Mucosa of stomach (tissue), 1 donor: ENCODE data around the gene CDC25B.

ENCODE experiments used
- H3K27me3 ChIP-seq: one replicate; pipeline ENCODE4 v1.7.0; 2013; ENCODE audit warnings: mild to moderate bottlenecking, low read length; ENCODE audit not compliant: control insufficient read depth, insufficient read depth
- H3K36me3 ChIP-seq: one replicate; pipeline ENCODE4 v1.7.0; 2013; ENCODE audit warnings: low read length; ENCODE audit not compliant: control insufficient read depth, insufficient read depth
- H3K4me1 ChIP-seq: one replicate; pipeline ENCODE4 v1.7.0; 2013; ENCODE audit warnings: mild to moderate bottlenecking, low read length; ENCODE audit not compliant: control insufficient read depth, insufficient read depth
- H3K4me3 ChIP-seq: one replicate; pipeline ENCODE4 v1.7.0; 2013; ENCODE audit warnings: low read length
- H3K9ac ChIP-seq: one replicate; pipeline ENCODE4 v1.7.0; 2013; ENCODE audit warnings: mild to moderate bottlenecking, low read length, moderate library complexity
- H3K9me3 ChIP-seq: one replicate; pipeline ENCODE4 v1.7.0; 2013; ENCODE audit warnings: mild to moderate bottlenecking, low read length, moderate library complexity; ENCODE audit not compliant: control insufficient read depth
- donor health status: Pancreatic carcinoma.

CDC25B gene

DNA sequence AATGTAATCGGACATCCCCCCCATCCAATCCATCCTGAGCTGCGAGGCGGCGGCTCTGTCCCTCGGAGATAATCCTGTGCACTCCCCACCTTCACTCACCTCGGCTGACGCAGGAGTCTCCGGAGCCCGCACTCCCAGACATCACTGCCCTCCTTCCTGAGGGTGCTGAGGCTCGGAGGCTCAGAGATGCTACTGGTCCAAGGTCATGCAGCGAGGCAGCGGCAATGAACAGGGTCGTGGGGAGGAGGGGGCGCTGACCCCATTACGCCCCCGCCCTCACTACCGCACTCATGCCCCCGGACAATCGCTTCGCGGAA lies 29.0 kb upstream of the CDC25B start:
- H3K9me3 ChIP-seq, result no peaks in the 10 kb centered on the region
- H3K9ac ChIP-seq, result peak overlapping the region; percentile 68
- peaks cover 30% of the 10 kb centered on the region for H3K4me1 ChIP-seq

DNA sequence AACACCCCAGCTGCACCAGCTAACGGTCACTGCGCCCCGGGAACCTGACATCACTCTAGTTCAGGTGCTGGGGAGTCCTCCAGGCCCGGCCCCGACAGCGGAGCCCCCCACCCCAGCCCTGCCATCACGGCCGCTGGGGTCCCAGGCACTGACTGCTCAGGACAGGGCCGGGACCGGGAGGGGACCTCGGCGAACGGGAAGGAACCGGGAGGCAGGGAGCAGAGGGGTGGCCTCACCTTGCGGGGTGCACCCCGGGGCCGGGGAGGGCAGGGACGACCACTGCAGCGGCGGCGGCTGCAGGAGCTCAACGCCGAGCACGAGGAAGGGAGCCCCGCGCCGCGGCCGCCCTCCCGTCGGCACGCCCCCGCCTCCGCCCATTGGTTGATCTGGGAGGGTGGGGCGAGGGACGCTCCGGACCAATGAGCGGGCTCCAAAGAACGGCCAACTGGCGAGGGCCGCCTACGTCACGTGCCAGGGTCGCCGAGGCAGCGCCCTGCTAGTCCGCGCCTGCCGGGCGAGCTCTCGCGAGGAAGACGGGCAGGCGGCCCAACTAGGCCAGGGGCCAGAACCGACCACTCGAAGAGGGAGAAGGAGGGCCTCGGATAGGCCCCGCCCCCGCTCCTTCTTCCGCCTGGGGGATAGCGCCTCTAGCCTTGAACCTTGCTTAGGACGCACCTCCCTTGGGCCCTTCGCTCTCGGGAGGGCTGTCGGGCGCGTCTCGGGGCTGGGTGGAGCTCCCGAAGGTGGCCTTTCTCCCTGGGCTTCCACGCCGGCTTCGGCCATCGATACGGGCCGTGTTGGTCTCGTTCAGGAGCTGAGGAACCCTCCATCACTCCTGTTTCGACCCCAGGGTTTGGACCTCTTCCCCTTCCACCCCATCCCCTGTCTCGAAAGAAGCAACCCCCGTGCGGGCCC lies 28.4 kb upstream of the CDC25B start, which contains the start of gene ADISSP:
TSS of gene ADISSP (minus strand) at position 327 of the 915 bp plus-strand sequence. CDS start 7,653 bp downstream, outside the sequence.
- Histone ChIP-seq H3K9ac (peak within 1 kb of the TSS; percentile 90), H3K4me3 (peak within 1 kb of the TSS; percentile 77), H3K27me3 (no peaks in the 10 kb centered on the region), H3K9me3 (no peaks in the 10 kb centered on the region), H3K4me1 (peaks cover 30% of the 10 kb centered on the region), H3K36me3 (no peaks in the 10 kb centered on the region)

More for the DNA sequence above, 29.0 kb upstream of the CDC25B start:
- Histone ChIP-seq H3K27me3 (no peaks in the 10 kb centered on the region), H3K4me3 (peak overlapping the region; percentile 51), H3K36me3 (no peaks in the 10 kb centered on the region)

DNA sequence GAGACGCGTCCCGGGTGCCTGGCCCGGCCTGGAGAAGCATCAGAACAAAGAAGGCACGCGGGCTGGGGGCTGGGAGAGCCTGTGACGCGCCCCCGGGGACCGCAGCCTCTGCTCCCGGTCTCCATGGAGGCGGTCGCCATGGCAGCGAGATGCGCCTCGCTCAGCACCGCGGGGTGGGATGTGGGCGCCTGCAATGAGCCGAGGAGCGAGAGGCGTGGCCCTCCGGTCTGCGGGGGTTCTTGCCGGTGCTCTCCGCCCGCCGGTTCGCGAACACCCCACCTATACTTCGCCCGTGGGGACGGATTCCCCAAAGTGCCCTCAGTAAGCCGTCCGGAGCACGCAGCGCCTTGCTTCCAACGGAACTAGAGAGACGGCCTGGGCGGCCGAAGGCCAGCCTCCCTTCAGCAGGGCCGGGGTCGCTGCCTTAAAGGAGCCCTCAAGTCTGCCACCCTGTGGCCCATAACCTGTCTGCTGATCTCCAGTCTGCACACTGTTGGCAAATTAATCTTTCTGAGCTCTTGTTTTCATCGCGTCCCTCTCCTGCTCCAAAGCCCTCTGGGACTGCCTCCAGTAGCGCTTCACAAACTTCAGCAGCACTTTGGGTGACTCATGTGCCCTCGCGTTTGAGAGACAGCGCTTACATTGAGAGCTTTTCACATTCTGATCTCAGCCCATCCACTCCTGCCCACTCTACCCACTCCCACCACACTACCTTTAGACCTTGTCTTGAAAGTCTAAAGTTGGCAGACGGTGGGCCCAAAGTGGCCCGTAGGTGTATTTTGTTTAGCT lies 27.6 kb upstream of the CDC25B start:
- peak overlapping the region; percentile 77 for H3K4me3 ChIP-seq
- H3K9me3 ChIP-seq, result no peaks in the 10 kb centered on the region
- no peaks in the 10 kb centered on the region for H3K36me3 ChIP-seq
- H3K9ac ChIP-seq, result peak overlapping the region; percentile 90
- no peaks in the 10 kb centered on the region for H3K27me3 ChIP-seq
- H3K4me1 ChIP-seq, result peaks cover 30% of the 10 kb centered on the region

DNA sequence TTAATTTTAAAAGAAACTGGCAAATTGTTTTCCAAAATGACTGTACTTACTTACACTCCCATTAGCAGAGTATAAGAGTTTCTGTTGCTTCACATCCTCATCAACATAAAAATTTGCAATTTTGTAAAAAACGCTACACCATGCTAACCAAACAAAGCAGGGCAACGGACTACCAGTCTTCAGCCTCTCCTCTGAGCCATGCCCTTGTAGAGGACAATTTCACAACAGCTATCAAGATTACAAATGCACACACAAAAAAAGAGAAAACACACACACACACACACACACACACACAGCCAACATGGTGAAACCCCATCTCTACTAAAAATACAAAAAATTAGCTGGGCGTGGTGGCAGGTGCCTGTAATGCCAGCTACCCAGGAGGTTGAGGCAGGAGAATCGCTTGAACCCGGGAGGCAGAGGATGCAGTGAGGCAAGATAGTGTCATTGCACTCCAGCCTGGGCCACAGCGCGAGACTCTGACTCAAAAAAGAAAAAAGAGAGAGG lies 24.5 kb upstream of the CDC25B start:
- Histone ChIP-seq H3K36me3 (no peaks in the 10 kb centered on the region), H3K9ac (no peak overlapping the region), H3K27me3 (no peaks in the 10 kb centered on the region), H3K4me3 (no peak overlapping the region), H3K9me3 (no peaks in the 10 kb centered on the region), H3K4me1 (peaks cover 17% of the 10 kb centered on the region)

DNA sequence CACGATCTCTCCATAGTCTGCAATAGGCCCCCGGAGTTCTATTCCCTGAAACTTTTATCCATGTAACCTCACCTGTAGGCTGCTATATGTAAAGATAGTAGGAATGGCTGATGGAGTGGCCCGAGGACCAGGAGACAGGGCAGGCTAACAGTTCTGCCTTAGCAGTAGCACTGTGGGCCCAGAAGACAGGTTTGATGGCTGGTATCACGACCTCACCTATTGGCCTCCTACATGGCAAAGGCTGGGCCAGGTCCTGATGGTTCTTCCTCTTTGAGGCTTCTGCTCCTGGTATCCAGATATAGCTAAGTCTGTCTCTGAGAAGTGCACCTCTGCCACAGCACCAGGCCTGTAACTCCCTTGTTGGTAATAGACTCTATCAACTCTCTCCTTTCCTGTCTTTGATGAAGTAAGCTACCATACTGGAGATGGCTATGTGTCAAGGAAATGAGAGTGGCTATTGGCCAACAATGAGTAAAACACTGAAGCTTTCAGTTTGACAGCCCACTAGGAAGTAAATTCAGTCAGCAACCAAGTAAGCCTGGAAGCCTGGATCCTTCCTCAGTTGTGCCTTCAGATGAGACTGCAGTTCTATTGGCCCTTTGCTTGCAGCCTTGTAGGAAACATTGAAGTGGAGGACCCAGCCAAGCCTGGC lies 20.5 kb upstream of the CDC25B start:
- Histone ChIP-seq H3K36me3 (no peaks in the 10 kb centered on the region), H3K4me1 (peaks cover 18% of the 10 kb centered on the region), H3K4me3 (no peak overlapping the region), H3K27me3 (peaks cover 28% of the 10 kb centered on the region), H3K9me3 (no peaks in the 10 kb centered on the region), H3K9ac (no peak overlapping the region)

DNA sequence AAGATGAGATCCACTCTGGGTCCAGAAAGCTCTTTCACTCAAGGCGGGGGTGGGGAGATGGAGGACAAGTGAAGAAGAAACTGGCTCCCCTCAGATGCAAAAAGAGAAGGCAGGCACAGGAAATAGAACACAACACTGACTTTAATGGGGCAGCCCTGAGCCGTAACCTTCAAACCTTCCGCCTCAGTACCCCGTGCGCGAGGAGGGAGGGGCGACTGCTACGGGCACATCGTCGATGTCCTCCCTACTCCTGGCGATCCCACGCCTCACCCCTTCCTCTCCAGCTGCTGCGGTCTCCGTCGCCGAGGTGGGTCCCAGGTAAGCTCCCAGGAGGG lies 18.8 kb upstream of the CDC25B start:
- H3K4me3 ChIP-seq, result peak overlapping the region; percentile 49
- no peaks in the 10 kb centered on the region for H3K9me3 ChIP-seq
- H3K36me3 ChIP-seq, result no peaks in the 10 kb centered on the region
- H3K4me1 ChIP-seq, result peaks cover 22% of the 10 kb centered on the region
- peaks cover 28% of the 10 kb centered on the region for H3K27me3 ChIP-seq
- peak overlapping the region; percentile 54 for H3K9ac ChIP-seq

DNA sequence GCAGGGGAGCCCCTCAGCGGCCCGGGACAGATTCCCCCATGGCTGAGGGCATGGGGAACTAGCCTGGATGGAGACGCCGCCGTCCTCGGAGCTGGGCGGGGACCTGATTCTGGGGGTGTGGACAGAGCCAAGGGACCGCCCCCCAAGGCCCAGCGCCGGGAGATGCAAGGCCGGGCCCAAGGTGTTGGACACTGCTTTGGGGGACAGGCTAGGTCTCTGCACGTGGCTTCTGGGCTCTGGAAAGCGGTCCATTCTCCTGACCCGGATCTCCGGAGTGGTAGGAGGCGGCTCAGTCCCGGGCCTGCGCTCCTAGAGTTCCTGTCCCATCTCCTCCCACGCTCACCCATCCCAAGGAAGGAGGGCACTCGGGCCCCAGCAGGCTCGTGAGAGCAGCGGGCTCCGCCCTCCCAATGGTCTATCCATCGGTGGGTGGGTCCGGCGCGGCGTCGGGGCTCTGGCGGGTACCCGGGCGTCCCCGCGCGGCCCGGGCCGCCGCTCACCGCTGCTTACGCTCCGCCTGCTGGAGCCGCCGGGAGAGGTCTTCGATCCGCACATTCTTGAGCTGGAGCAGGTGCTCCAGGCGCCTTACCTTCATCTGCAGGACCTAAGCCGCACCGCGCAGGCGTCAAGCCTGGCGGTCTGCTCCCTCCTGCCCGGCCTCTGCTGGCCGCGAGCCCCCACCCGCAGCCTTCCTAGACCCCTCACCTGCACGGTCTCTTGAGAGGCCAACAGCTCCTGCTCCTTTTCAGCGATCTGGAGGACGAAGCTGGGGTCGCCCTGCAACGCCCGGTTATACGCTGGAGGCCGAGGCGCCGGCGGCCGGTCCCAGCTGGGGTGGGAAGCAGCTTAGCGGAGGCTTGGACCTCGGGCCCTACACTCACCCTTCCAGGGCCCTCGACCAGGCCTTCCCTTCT lies 18.1 kb upstream of the CDC25B start:
- Histone ChIP-seq H3K9ac (peak overlapping the region; percentile 54), H3K9me3 (no peaks in the 10 kb centered on the region), H3K4me1 (peaks cover 22% of the 10 kb centered on the region), H3K36me3 (no peaks in the 10 kb centered on the region), H3K4me3 (peak overlapping the region; percentile 49), H3K27me3 (peaks cover 28% of the 10 kb centered on the region)

DNA sequence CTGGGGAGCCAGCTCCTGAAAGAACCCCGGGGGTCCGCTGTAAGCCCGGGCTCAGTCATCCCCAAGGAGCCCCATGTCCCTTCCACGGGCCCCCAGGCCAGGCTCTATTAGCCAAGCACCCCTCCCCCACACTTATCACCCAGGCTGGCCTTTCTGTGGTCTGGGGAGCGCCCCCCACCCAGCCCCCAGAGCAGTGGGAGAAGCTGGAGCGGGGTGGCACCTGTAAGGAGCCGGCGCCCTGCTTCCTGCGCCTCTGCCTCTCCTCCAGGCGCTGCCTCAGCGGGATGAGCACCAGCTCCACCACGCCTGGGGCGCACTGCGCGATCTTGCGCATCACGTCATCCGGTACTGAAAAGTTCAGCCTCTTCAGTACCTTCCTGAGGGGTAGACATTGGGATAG lies 17.1 kb upstream of the CDC25B start:
- no peak overlapping the region for H3K4me3 ChIP-seq
- H3K9me3 ChIP-seq, result no peaks in the 10 kb centered on the region
- peaks cover 32% of the 10 kb centered on the region for H3K4me1 ChIP-seq
- no peaks in the 10 kb centered on the region for H3K36me3 ChIP-seq
- no peak overlapping the region for H3K9ac ChIP-seq
- peaks cover 28% of the 10 kb centered on the region for H3K27me3 ChIP-seq

DNA sequence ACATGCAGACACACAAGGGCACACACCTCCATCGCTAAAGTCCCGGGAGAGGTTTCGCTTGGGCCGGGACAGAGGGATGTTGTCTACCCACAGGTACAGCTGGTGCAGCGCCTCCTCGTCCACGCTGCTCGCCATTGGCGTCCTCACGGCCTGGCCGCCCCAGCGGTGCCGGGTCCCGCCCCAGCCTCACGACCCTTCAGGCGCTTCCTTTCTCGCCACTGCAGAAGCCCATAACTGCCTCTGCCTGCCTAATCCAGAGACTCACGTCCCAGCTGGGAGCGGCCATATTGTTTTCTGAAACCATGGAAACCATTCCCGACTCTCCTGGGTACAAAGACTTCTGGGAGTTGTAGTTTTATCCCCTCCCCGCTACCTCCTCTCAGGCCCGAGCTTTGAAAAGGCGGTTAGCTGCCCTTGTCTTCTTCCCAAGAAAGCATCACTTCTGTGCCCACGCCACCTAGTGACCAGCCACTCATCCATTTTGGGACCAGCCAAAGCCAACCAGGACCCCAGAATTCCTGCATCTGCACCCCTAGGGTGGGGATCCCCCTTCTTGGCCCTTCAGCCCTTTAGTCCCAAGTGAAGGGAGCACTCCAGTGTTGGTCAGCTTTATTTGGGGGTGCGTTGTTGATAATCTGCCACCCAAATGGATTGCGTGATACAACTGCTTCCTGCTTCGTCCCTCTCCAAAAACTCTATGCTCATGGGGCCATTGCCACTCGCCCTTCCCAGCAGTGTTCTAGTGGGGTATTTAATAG lies 14.8 kb upstream of the CDC25B start, which contains the start of gene SPEF1:
TSS of gene SPEF1 (minus strand) at position 296 of the 758 bp plus-strand sequence. CDS start at position 135, 161 bp downstream.
- Histone ChIP-seq H3K36me3 (no peaks in the 10 kb centered on the region), H3K4me3 (no peak within 1 kb of the TSS), H3K27me3 (peaks cover 28% of the 10 kb centered on the region), H3K9ac (no peak within 1 kb of the TSS), H3K4me1 (peaks cover 47% of the 10 kb centered on the region), H3K9me3 (no peaks in the 10 kb centered on the region)

DNA sequence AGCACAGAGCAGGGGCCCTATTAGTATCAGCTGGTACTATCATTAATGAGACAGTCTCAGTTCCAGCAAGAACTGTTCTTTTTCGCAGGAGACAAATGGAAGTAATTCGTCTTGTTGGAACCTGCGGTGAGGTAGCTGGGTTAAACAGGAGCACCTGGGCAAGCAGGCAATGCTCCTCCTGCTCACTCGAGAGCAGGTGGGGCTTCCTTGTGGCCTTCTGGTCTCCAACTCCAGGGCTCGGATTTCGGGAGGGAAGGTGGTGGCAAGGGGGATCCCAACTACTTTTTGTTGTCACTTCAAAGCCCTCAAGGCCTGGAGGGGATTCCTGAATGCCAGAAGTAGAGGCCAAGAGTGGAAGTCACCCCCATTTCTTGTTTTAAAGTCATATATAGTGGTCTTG lies 13.5 kb upstream of the CDC25B start:
- no peak overlapping the region for H3K4me3 ChIP-seq
- H3K27me3 ChIP-seq, result peaks cover 22% of the 10 kb centered on the region
- H3K36me3 ChIP-seq, result no peaks in the 10 kb centered on the region
- no peak overlapping the region for H3K9ac ChIP-seq
- peaks cover 47% of the 10 kb centered on the region for H3K4me1 ChIP-seq
- H3K9me3 ChIP-seq, result no peaks in the 10 kb centered on the region
